Lower lobe of right lung (tissue), 2 donors: ENCODE data around the gene PRLH. TPM values are rescaled to one million over a fixed set of nuclear protein-coding genes. Genes with fewer than 3 reads are reported as not detected.

Experiments
- ATAC-seq, 2 donors: fragments of 200-7000 bp; cut with Tn5 transposase; one replicate each; pipeline ENCODE4 v1.9.1; 2020 to 2022; ENCODE audit warnings: mild to moderate bottlenecking in 2 of 2, moderate library complexity in 2 of 2
- DNase-seq: peaks from one replicate; pipeline ENCODE4 v3.0.0-alpha.2; 2020
- H3K27ac ChIP-seq: fragments of 200-600 bp; one replicate; pipeline ENCODE4 v1.8.0; 2022
- H3K27me3 ChIP-seq: fragments of 200-600 bp; one replicate; pipeline ENCODE4 v1.8.0; 2022; ENCODE audit warnings: low read depth
- H3K36me3 ChIP-seq: fragments of 200-600 bp; one replicate; pipeline ENCODE4 v1.8.0; 2022; ENCODE audit warnings: mild to moderate bottlenecking
- H3K4me1 ChIP-seq: fragments of 200-600 bp; one replicate; pipeline ENCODE4 v1.8.0; 2022
- H3K4me3 ChIP-seq: fragments of 200-600 bp; one replicate; pipeline ENCODE4 v1.8.0; 2022; ENCODE audit warnings: mild to moderate bottlenecking
- H3K9me3 ChIP-seq: fragments of 200-600 bp; one replicate; pipeline ENCODE4 v1.8.0; 2022
- intact Hi-C: fragments of 100-400 bp; cut with DNase I; formaldehyde crosslinking; loops from one replicate; pipeline ENCODE4 v1.11.0; 2022
- total RNA-seq: library from RNA; stranded (reverse); fragmentation: NEBNext Ultra II Directional; extraction: Animal tissue kit (Norgen Biotek cat#: 25700); gene quantifications from one replicate; pipeline ENCODE4 v1.2.1, GENCODE V29; 2021
- TF ChIP-seq, protein P1 (sequence below): fragments of 200-600 bp; IDR thresholded peaks from one replicate; pipeline ENCODE4 v1.8.0; 2022; ENCODE audit warnings: antibody characterized with exemption, mild to moderate bottlenecking
- donor health status: DM: no; HTN: yes; CAD: no; lungs with severe emphysema.

Gene PRLH
- total RNA-seq, 1 donor from 2014 or later, result not detected

DNA sequence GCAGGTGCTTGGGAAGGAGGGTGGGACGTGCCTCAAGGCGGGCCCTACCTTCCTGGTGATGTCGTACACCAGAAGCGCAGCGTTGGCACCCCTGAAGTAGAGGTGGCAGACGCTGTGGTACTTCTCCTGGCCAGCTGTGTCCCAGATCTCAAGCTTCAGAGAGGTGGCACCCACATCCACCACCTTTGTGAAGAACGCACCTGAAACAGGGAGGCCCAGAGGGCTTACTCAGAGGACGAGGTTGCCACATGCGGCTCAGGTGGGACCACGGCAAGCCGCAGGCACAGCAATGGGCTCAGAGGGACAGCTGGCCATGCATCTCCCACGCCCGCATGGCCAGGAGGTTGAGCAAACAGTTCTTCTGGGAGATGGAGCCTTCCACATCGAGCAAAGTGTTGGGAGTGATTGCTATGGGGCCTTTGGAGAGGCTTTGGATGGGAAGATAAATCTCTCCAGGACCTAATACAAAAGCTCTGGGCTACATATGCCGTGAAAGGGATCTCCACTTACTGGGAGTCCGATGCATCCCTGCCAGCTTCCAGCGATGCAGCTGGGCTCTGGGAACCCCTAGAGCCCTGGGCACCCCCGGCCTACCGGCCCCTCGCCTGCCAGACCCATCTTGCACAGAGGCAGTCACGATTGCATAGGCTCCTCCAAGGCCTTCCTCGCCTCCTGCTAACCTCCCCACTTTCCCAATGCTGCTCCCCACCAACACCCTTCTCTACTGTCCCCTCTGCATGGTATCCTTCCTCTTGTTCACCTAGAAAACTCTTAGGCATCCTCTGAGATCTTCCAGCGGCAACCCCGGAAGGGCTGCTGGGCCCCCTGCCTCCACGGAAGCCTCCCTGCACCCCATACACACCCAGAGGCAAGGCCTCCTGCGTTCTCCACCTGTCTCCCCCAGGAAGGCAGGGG lies 11.8 kb downstream of the PRLH start:
- peak; percentile 15 for DNase-seq
- Histone ChIP-seq H3K27ac (no peak overlapping the region), H3K4me1 (peaks cover 32% of the 10 kb centered on the region), H3K27me3 (no peaks in the 10 kb centered on the region), H3K36me3 (no peaks in the 10 kb centered on the region), H3K9me3 (no peaks in the 10 kb centered on the region), H3K4me3 (no peak overlapping the region)
- intact Hi-C loops, result no loop called here
- TF ChIP-seq, protein P1, sequence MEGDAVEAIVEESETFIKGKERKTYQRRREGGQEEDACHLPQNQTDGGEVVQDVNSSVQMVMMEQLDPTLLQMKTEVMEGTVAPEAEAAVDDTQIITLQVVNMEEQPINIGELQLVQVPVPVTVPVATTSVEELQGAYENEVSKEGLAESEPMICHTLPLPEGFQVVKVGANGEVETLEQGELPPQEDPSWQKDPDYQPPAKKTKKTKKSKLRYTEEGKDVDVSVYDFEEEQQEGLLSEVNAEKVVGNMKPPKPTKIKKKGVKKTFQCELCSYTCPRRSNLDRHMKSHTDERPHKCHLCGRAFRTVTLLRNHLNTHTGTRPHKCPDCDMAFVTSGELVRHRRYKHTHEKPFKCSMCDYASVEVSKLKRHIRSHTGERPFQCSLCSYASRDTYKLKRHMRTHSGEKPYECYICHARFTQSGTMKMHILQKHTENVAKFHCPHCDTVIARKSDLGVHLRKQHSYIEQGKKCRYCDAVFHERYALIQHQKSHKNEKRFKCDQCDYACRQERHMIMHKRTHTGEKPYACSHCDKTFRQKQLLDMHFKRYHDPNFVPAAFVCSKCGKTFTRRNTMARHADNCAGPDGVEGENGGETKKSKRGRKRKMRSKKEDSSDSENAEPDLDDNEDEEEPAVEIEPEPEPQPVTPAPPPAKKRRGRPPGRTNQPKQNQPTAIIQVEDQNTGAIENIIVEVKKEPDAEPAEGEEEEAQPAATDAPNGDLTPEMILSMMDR, result no peak
- ATAC-seq, result no peak

DNA sequence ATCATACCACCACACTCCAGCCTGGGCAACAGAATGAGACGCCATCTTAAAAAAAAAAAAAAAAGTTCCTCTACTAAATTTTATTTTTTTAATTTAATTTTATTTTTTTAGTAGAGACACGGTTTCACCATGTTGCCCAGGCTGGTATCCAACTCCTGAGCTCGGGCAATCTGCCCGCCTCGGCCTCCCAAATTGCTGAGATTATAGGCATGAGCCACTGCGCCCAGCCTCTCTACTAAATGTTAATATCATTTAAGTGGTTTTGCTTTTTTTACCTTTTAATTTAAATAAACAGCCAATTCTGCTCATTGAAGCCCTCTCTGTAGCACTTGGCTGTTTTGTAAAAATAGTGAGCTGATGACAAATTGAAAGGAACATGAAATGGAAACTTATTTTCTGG lies 15.0 kb downstream of the PRLH start:
- DNase-seq (peak; percentile 34), ATAC-seq (no peak)
- no peaks in the 10 kb centered on the region for H3K27me3 ChIP-seq
- H3K27ac ChIP-seq, result no peak overlapping the region
- H3K9me3 ChIP-seq, result no peaks in the 10 kb centered on the region
- H3K4me3 ChIP-seq, result no peak overlapping the region
- TF ChIP-seq, protein P1, result no peak
- peaks cover 28% of the 10 kb centered on the region for H3K4me1 ChIP-seq
- intact Hi-C loops, result loop anchor here (10.0 kb wide), 1 partner anchor 163 kb away; no protein-coding TSS in a partner anchor
- H3K36me3 ChIP-seq, result no peaks in the 10 kb centered on the region

GRCh38 chr2:237581751-237582746 lies 15.7 kb downstream of the PRLH start:
- peak; percentile 81 to 85 for ATAC-seq
- no peaks in the 10 kb centered on the region for H3K27me3 ChIP-seq
- no peaks in the 10 kb centered on the region for H3K9me3 ChIP-seq
- peak overlapping the region; percentile 63 for H3K27ac ChIP-seq
- H3K4me3 ChIP-seq, result peak overlapping the region; percentile 20
- intact Hi-C loops, result loop anchor here (10.0 kb wide), 1 partner anchor 163 kb away; no protein-coding TSS in a partner anchor
- H3K4me1 ChIP-seq, result peaks cover 28% of the 10 kb centered on the region
- TF ChIP-seq, protein P1, result peak; percentile 53
- peak; percentile 74 for DNase-seq
- H3K36me3 ChIP-seq, result no peaks in the 10 kb centered on the region

- no peak for ATAC-seq
- intact Hi-C loops, result loop anchor here (10.0 kb wide), 1 partner anchor 161 kb away; no protein-coding TSS in a partner anchor
Observed at GRCh38 chr2:237583385-237584295, 17.3 kb downstream of the PRLH start.

More at GRCh38 chr2:237583385-237584295, 17.3 kb downstream of the PRLH start:
- Histone ChIP-seq H3K4me3 (no peak overlapping the region), H3K9me3 (no peaks in the 10 kb centered on the region), H3K27ac (no peak overlapping the region), H3K27me3 (no peaks in the 10 kb centered on the region), H3K36me3 (no peaks in the 10 kb centered on the region), H3K4me1 (peaks cover 28% of the 10 kb centered on the region)
- peak; percentile 27 for DNase-seq
- TF ChIP-seq, protein P1, result no peak
